Measurements from ENCODE around the gene SNTG2. TPM values are rescaled to one million over a fixed set of nuclear protein-coding genes. Genes with fewer than 3 reads are reported as not detected.

Gene SNTG2
- total and polyA plus RNA-seq, 2 donors (not counting 3 experiments of a cell fraction or from before 2014, with no cell fraction given): not detected

- no peaks in the 10 kb centered on the region for H4K20me1 ChIP-seq (replicated peaks; ENCODE audit: control insufficient read depth, extremely low read depth, insufficient read depth, low read length)
- FAIRE-seq (no peak), DNase-seq (ENCODE audit: low read depth, low spot score) (no peak)
- H3K36me3 ChIP-seq (ENCODE audit: control insufficient read depth in 2 of 2, extremely low read depth in 1 of 2, insufficient read depth in 2 of 2, low read length in 2 of 2): no peaks in the 10 kb centered on the region
- no peak overlapping the region for H3K4me2 ChIP-seq (ENCODE audit: insufficient read depth, low read length)
- no peak for TF ChIP-seq FOS (IDR thresholded peaks at IDR 0.05; ENCODE audit: borderline replicate concordance, insufficient read depth, low read length)
- TF ChIP-seq MYC (IDR thresholded peaks at IDR 0.05; ENCODE audit: low read depth, low read length): no peak
- TF ChIP-seq POLR2AphosphoS5 (IDR thresholded peaks at IDR 0.05; ENCODE audit: insufficient read depth, low read depth, low read length): no peak
- H2AFZ ChIP-seq (ENCODE audit: low read depth, low read length): no peak overlapping the region
- BruUV-seq (replicated peaks): no TSS peak
- no peak overlapping the region for H3K27ac ChIP-seq (ENCODE audit: insufficient read depth, low read depth, low read length)
- H3K27me3 ChIP-seq (ENCODE audit: control insufficient read depth in 2 of 2, insufficient read depth in 2 of 2, low read length in 2 of 2): no peaks in the 10 kb centered on the region
- intact Hi-C loops (cut with micrococcal nuclease) (no loop called here), dilution Hi-C loops (cut with MboI; ENCODE audit: extremely low pct_ligation_motif_present, low sequenced_read_pairs) (no loop called here)
- no peak overlapping the region for H3K4me3 ChIP-seq (replicated peaks in 1 of 3; ENCODE audit: insufficient read depth in 1 of 3, low read depth in 1 of 3, low read length in 3 of 3)
- no peak overlapping the region for H3K9ac ChIP-seq (replicated peaks; ENCODE audit: extremely low read depth, insufficient read depth, low read length)
- H3K4me1 ChIP-seq (ENCODE audit: control insufficient read depth, extremely low read depth, insufficient read depth, low read length): no peaks in the 10 kb centered on the region
- ChIA-PET POLR2A (no interaction called here), CTCF (no interaction called here)
- no peaks in the 10 kb centered on the region for H3K9me1 ChIP-seq (replicated peaks; ENCODE audit: control insufficient read depth, extremely low read depth, insufficient read depth, low read length)
- peaks cover 6% of the 10 kb centered on the region for H3K9me3 ChIP-seq (replicated peaks; ENCODE audit: control insufficient read depth, insufficient read depth, low read length)
- no peaks in the 10 kb centered on the region for H3K79me2 ChIP-seq (ENCODE audit: control insufficient read depth, insufficient read depth, low read length)
Measured at GRCh38 chr2:939936-940601, 10.6 kb upstream of the SNTG2 start.

- intact Hi-C loops (cut with micrococcal nuclease) (no loop called here), dilution Hi-C loops (cut with MboI; ENCODE audit: extremely low pct_ligation_motif_present, low sequenced_read_pairs) (no loop called here)
- ChIA-PET POLR2A (no interaction called here), CTCF (no interaction called here)
- H2AFZ ChIP-seq (ENCODE audit: low read depth, low read length): no peak overlapping the region
- FAIRE-seq (no peak), DNase-seq (ENCODE audit: low read depth, low spot score) (no peak)
- no peaks in the 10 kb centered on the region for H3K27me3 ChIP-seq (ENCODE audit: control insufficient read depth in 2 of 2, insufficient read depth in 2 of 2, low read length in 2 of 2)
- no peak for TF ChIP-seq CTCF (IDR thresholded peaks at IDR 0.05; ENCODE audit: extremely low read depth in 1 of 2, insufficient read depth in 1 of 2, low read depth in 1 of 2, low read length in 2 of 2)
- no peak for TF ChIP-seq GATA2 (IDR thresholded peaks at IDR 0.05; ENCODE audit: insufficient read depth, insufficient read length, low read depth, low read length)
- no peak for TF ChIP-seq POLR2AphosphoS5 (IDR thresholded peaks at IDR 0.05; ENCODE audit: insufficient read depth, low read depth, low read length)
- no peak for TF ChIP-seq FOS (IDR thresholded peaks at IDR 0.05; ENCODE audit: borderline replicate concordance, insufficient read depth, low read length)
- TF ChIP-seq MAX (IDR thresholded peaks at IDR 0.05; ENCODE audit: insufficient read depth, insufficient read length): no peak
- no peak for TF ChIP-seq POLR2A (IDR thresholded peaks at IDR 0.05; ENCODE audit: low read depth, low read length)
- TF ChIP-seq MYC (IDR thresholded peaks at IDR 0.05; ENCODE audit: low read depth, low read length): no peak
- no peak for TF ChIP-seq JUN (IDR thresholded peaks at IDR 0.05; ENCODE audit: borderline replicate concordance, insufficient read depth, insufficient read length, low read depth)
- no peak for TF ChIP-seq EZH2 (IDR thresholded peaks at IDR 0.05; ENCODE audit: borderline replicate concordance, low read depth, low read length, severe bottlenecking)
- H3K79me2 ChIP-seq (ENCODE audit: control insufficient read depth, insufficient read depth, low read length): no peaks in the 10 kb centered on the region
- no peak overlapping the region for H3K9ac ChIP-seq (replicated peaks; ENCODE audit: extremely low read depth, insufficient read depth, low read length)
- H3K9me3 ChIP-seq (replicated peaks; ENCODE audit: control insufficient read depth, insufficient read depth, low read length): peaks cover 6% of the 10 kb centered on the region
- no peaks in the 10 kb centered on the region for H4K20me1 ChIP-seq (replicated peaks; ENCODE audit: control insufficient read depth, extremely low read depth, insufficient read depth, low read length)
- no peak overlapping the region for H3K4me2 ChIP-seq (ENCODE audit: insufficient read depth, low read length)
- no TSS peak for BruUV-seq (replicated peaks)
- H3K9me1 ChIP-seq (replicated peaks; ENCODE audit: control insufficient read depth, extremely low read depth, insufficient read depth, low read length): no peaks in the 10 kb centered on the region
- no peaks in the 10 kb centered on the region for H3K36me3 ChIP-seq (ENCODE audit: control insufficient read depth in 2 of 2, extremely low read depth in 1 of 2, insufficient read depth in 2 of 2, low read length in 2 of 2)
- H3K27ac ChIP-seq (ENCODE audit: insufficient read depth, low read depth, low read length): no peak overlapping the region
- no peaks in the 10 kb centered on the region for H3K4me1 ChIP-seq (ENCODE audit: control insufficient read depth, extremely low read depth, insufficient read depth, low read length)
- H3K4me3 ChIP-seq (replicated peaks in 1 of 3; ENCODE audit: insufficient read depth in 1 of 3, low read depth in 1 of 3, low read length in 3 of 3): no peak overlapping the region
Measured at GRCh38 chr2:941871-942270, 8.8 kb upstream of the SNTG2 start.
